ENCODE data around the gene RNPEPL1.

DNA sequence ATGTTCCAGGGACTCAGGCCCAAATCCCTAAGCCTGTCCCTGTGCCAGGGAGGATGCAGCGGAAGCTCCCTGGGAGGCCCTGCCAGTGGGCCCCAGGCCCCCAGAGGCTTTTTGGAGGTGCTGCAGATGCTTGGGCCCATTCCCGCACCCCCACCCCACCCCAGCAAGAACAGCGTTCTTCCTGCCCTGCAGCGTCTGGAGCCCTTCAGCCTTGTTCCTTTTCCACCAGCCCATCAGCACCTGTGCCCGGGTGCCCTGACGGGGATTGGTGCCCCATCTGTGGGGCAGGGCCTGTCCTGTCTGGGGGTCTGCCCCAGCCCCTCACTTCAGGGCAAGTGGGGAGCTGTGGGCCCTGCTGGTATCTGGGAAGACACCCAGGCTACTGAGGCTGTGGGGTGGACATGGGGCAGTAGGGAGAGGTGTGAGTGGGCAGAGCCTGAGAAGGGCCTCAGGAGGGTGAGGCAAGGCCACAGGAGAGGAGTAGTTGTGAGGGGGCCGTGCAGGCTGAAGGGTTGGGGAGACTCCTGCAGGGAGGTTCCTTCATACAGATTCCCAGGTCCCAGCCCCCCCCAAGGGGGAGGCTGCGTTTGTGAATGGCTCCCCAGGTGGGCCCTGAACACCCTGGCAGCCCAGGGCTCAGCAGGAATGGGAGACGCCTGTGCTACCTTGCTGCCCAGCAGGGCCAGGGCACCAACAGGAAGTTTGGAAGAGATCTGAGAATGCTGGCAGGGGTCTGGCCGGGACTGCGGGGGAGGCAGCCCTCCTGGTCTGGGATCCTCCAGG is 2.4 kb downstream of the RNPEPL1 start:
- TF ChIP-seq, protein P1, sequence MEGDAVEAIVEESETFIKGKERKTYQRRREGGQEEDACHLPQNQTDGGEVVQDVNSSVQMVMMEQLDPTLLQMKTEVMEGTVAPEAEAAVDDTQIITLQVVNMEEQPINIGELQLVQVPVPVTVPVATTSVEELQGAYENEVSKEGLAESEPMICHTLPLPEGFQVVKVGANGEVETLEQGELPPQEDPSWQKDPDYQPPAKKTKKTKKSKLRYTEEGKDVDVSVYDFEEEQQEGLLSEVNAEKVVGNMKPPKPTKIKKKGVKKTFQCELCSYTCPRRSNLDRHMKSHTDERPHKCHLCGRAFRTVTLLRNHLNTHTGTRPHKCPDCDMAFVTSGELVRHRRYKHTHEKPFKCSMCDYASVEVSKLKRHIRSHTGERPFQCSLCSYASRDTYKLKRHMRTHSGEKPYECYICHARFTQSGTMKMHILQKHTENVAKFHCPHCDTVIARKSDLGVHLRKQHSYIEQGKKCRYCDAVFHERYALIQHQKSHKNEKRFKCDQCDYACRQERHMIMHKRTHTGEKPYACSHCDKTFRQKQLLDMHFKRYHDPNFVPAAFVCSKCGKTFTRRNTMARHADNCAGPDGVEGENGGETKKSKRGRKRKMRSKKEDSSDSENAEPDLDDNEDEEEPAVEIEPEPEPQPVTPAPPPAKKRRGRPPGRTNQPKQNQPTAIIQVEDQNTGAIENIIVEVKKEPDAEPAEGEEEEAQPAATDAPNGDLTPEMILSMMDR (conservative IDR thresholded peaks at IDR 0.05; ENCODE audit: low read depth in 2 of 2): no peak
- TF ChIP-seq EZH2phosphoT487 (IDR thresholded peaks at IDR 0.05; ENCODE audit: unreplicated experiment) (no peak), EZH2 (IDR thresholded peaks at IDR 0.05; ENCODE audit: low read depth, unreplicated experiment) (no peak)
